MCF 10A (cell line): ENCODE data around the gene ZNF22. TPM values are rescaled to one million over a fixed set of nuclear protein-coding genes. Genes with fewer than 3 reads are reported as not detected.
A peak's percentile ranks its signal among the peaks of the same experiment; 100 is the strongest.

Experiments
- BruUV-seq: library from RNA; stranded (reverse); fragments of 400-500 nt; replicated peaks from 2 replicates; lab custom pipeline; 2021; lab: Mats Ljungman, UMichigan
- CTCF ChIA-PET: fragments of 300-600 bp; sonication (Branson Sonifier 250); formaldehyde crosslinking; extraction: SDS; loops from one replicate; lab custom pipeline; 2021; ENCODE audit warnings: antibody characterized with exemption, inconsistent platforms; lab: Yijun Ruan, JAX
- POLR2A ChIA-PET: fragments of 300-600, 350-650 bp; sonication (Branson Sonifier 250); formaldehyde crosslinking; extraction: SDS; loops from one replicate; lab custom pipeline; 2020; ENCODE audit warnings: antibody characterized with exemption, inconsistent platforms; lab: Yijun Ruan, JAX
- DNase-seq: peaks from one replicate; pipeline ENCODE4 v3.0.0-alpha.2; 2018; ENCODE audit not compliant: unreplicated experiment
- H3K27ac Mint-ChIP-seq: one replicate; pipeline ENCODE4 v1.8.0; 2022; ENCODE audit warnings: mild to moderate bottlenecking, low read depth, mixed read lengths; ENCODE audit not compliant: unreplicated experiment
- H3K27me3 Mint-ChIP-seq: one replicate; pipeline ENCODE4 v1.8.0; 2022; ENCODE audit warnings: mixed read lengths; ENCODE audit not compliant: insufficient read depth, unreplicated experiment
- H3K36me3 Mint-ChIP-seq: one replicate; pipeline ENCODE4 v1.8.0; 2022; ENCODE audit warnings: mild to moderate bottlenecking, moderate library complexity, mixed read lengths; ENCODE audit not compliant: insufficient read depth, unreplicated experiment
- H3K4me1 Mint-ChIP-seq: one replicate; pipeline ENCODE4 v1.8.0; 2022; ENCODE audit warnings: mixed read lengths; ENCODE audit not compliant: insufficient read depth, unreplicated experiment
- H3K4me3 Mint-ChIP-seq: one replicate; pipeline ENCODE4 v1.8.0; 2022; ENCODE audit warnings: mild to moderate bottlenecking, moderate library complexity, mixed read lengths; ENCODE audit not compliant: unreplicated experiment
- H3K9me3 Mint-ChIP-seq: one replicate; pipeline ENCODE4 v1.8.0; 2022; ENCODE audit warnings: mixed read lengths; ENCODE audit not compliant: unreplicated experiment
- intact Hi-C: fragments of 100-400 bp; cut with micrococcal nuclease; formaldehyde crosslinking; loops from 2 replicates; pipeline ENCODE4 v1.14.1; 2022
- total RNA-seq: library from RNA; stranded (reverse); gene quantifications from 2 replicates; pipeline ENCODE4 v1.2.3, GENCODE V29; 2022
- TF ChIP-seq, protein P1 (sequence below): fragments of 200-600 bp; IDR thresholded peaks from one replicate; pipeline ENCODE4 v1.8.0; 2022; ENCODE audit warnings: antibody characterized with exemption, mild to moderate bottlenecking; ENCODE audit not compliant: unreplicated experiment

The ZNF22 gene
- total RNA-seq, 1 experiment from 2014 or later: 8.5 TPM

DNA sequence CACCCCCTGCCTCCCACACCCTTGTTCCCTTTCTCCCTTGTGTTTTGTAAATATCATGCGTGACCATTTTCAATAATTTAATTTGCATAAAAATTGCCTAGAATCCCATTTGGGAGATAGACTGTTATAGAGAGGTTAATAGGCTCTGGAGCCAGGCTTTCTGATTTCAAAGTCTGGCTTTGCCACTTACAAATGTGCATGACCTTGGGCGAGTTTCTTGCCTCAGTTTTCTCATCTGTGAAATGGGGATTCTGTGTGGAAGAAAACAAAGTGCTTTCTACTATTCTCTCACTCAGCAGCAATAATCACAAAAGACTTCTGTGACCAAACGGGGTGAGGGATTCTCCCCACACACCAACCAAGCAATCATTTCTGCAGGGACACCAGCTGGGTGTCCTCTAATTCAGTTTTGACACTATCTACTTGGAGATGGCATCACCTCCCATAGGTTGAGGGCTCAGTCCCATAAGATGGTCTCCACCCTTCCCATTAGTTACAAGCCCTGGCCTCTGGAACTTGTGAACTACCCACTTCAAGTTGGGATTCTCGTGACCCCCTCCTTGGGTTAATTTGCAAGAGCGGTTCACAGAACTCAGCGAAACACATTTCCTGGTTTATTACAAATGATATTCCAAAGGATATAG lies 3.5 kb upstream of the ZNF22 start:
- Mint-ChIP-seq H3K4me3 (no peak overlapping the region), H3K4me1 (peaks cover 36% of the 10 kb centered on the region), H3K36me3 (peaks cover 6% of the 10 kb centered on the region), H3K9me3 (no peaks in the 10 kb centered on the region), H3K27ac (no peak overlapping the region), H3K27me3 (no peaks in the 10 kb centered on the region)
- ChIA-PET POLR2A (no interaction called here), CTCF (no interaction called here)
- no peak for DNase-seq
- no TSS peak for BruUV-seq
- intact Hi-C loops: no loop called here
- TF ChIP-seq, protein P1, sequence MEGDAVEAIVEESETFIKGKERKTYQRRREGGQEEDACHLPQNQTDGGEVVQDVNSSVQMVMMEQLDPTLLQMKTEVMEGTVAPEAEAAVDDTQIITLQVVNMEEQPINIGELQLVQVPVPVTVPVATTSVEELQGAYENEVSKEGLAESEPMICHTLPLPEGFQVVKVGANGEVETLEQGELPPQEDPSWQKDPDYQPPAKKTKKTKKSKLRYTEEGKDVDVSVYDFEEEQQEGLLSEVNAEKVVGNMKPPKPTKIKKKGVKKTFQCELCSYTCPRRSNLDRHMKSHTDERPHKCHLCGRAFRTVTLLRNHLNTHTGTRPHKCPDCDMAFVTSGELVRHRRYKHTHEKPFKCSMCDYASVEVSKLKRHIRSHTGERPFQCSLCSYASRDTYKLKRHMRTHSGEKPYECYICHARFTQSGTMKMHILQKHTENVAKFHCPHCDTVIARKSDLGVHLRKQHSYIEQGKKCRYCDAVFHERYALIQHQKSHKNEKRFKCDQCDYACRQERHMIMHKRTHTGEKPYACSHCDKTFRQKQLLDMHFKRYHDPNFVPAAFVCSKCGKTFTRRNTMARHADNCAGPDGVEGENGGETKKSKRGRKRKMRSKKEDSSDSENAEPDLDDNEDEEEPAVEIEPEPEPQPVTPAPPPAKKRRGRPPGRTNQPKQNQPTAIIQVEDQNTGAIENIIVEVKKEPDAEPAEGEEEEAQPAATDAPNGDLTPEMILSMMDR: no peak

DNA sequence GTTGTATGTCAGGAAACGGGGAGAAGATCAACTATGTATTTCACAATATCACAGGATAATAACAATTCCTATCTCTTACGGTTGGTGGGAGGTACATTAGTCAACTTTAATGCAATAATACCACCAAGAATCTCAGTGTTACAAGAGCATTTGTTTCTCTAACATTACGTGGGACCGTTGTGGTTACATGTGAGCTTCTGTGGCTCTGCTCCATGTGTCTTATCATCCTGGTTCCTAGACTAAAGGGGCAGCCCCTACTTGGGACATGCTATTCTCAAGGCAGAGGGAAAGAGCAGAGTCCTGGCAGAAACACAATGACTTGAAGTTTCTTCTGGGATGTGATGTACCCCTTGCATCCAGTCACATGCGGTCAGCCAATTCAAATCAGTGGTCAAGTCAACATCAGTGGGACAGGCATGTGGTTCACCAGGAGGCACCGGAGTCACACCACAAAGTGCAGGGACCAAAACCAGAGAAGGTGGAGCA lies 2.5 kb upstream of the ZNF22 start:
- no peaks in the 10 kb centered on the region for H3K9me3 Mint-ChIP-seq
- H3K4me1 Mint-ChIP-seq: peaks cover 40% of the 10 kb centered on the region
- TF ChIP-seq, protein P1: no peak
- POLR2A ChIA-PET: interaction anchor here (1.1 kb wide), 1 partner anchor 17 kb away, joined by 3 read pairs; no protein-coding TSS in a partner anchor
- H3K27ac Mint-ChIP-seq: no peak overlapping the region
- CTCF ChIA-PET: interaction anchor here (0.8 kb wide), 1 partner anchor 8 kb away, joined by 3 read pairs; no protein-coding TSS in a partner anchor
- H3K36me3 Mint-ChIP-seq: peaks cover 11% of the 10 kb centered on the region
- no peak overlapping the region for H3K4me3 Mint-ChIP-seq
- no TSS peak for BruUV-seq
- intact Hi-C loops: no loop called here
- no peak for DNase-seq
- H3K27me3 Mint-ChIP-seq: no peaks in the 10 kb centered on the region

DNA sequence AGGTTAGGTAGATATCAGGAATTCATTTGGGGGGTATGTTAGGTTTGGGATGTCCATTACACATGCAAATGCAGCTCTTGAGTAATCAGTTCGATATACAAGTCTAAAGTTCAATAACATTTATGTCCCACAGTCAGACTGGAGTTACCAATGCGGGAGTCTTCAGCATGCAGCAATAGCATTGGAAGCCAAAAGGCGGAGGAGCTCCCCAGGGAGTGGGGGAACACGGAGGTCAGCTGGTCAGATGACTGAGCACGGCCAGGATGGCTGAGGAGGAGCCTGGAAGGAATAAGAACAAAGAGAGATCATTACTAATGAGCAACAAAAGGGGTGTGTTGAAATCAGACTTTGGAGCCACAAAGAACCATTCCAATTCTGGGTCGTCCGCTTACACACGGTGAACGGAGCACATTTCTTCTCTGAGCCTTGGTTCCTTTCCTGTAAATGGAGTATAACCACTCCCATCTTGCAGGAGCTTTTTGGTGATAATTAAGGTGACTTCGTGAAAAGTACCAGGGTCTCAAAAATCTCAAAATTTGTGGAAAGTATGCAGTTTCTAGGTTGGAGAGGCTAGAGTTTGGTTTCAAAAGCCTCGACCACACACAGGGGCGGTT lies 478 bp upstream of the ZNF22 start:
- no peak for DNase-seq
- POLR2A ChIA-PET: interaction anchor here (1.1 kb wide), 1 partner anchor 20 kb away, joined by 3 read pairs; no protein-coding TSS in a partner anchor
- peak overlapping the region; percentile 76 for H3K4me3 Mint-ChIP-seq
- peaks cover 26% of the 10 kb centered on the region for H3K4me1 Mint-ChIP-seq
- intact Hi-C loops: loop anchor here (2.0 to 10.0 kb wide), 3 partner anchors 19 to 1025 kb away; no protein-coding TSS in a partner anchor
- H3K9me3 Mint-ChIP-seq: no peaks in the 10 kb centered on the region
- BruUV-seq: TSS peak; percentile 59
- TF ChIP-seq, protein P1: no peak
- peaks cover 20% of the 10 kb centered on the region for H3K36me3 Mint-ChIP-seq
- peak overlapping the region; percentile 67 for H3K27ac Mint-ChIP-seq
- CTCF ChIA-PET: interaction anchor here (0.7 to 1.7 kb wide), 2 partner anchors 68 to 1263 kb away, joined by 3 to 6 read pairs; no protein-coding TSS in a partner anchor
- no peaks in the 10 kb centered on the region for H3K27me3 Mint-ChIP-seq
